Gastrocnemius medialis (tissue), 4 donors: Measurements from ENCODE around the gene DFFA. TPM values are rescaled to one million over a fixed set of nuclear protein-coding genes. Genes with fewer than 3 reads are reported as not detected.
"Not testable (repeated sequence)": the region's sequence is repeated elsewhere in the genome, so short reads cannot be mapped to it uniquely, and the experiment has no call there.

Source experiments
- ATAC-seq, 2 donors: fragments of 150-250 bp; one replicate each; pipeline ENCODE4 v1.9.1; 2016
- DNase-seq, 2 donors: peaks; one replicate each; pipeline ENCODE4 v3.0.0-alpha.2; 2019
- H3K27ac ChIP-seq, 4 donors: fragments of 200-600 bp; sonication (generic); 1 replicate in 1 of 4; 2 replicates in 3 of 4; pipeline ENCODE4 v1.5.1; 2016 to 2018; ENCODE audit warnings: mild to moderate bottlenecking in 2 of 4, moderate library complexity in 1 of 4
- H3K27me3 ChIP-seq, 3 donors: fragments of 200-600 bp; sonication (generic) in 2 of 3; 1 replicate in 1 of 3; 2 replicates in 2 of 3; pipeline versions ENCODE4 v1.5.1 to v1.6.0; 2016 to 2019; ENCODE audit warnings: mild to moderate bottlenecking in 1 of 3, moderate library complexity in 1 of 3
- H3K36me3 ChIP-seq, 2 donors: fragments of 200-600 bp; sonication (generic) in 1 of 2; one replicate each; pipeline ENCODE4 v1.5.1; 2017 to 2018
- H3K4me1 ChIP-seq, 2 donors: fragments of 200-600 bp; sonication (generic) in 1 of 2; one replicate each; pipeline ENCODE4 v1.5.1; 2016 to 2017; ENCODE audit warnings: mild to moderate bottlenecking in 2 of 2
- H3K4me3 ChIP-seq, 4 donors: fragments of 200-600 bp; sonication (generic) in 3 of 4; 1 replicate in 1 of 4; 2 replicates in 3 of 4; pipeline ENCODE4 v1.5.1; 2016 to 2019; ENCODE audit warnings: mild to moderate bottlenecking in 2 of 4
- H3K9me3 ChIP-seq, 3 donors: fragments of 200-600 bp; sonication (generic) in 2 of 3; 1 replicate in 1 of 3; 2 replicates in 2 of 3; pipeline ENCODE4 v1.5.1; 2016 to 2019
- POLR2A ChIP-seq, 2 donors: fragments of 450-650 bp; IDR thresholded peaks; one replicate each; pipeline ENCODE4 v1.6.1; 2017; ENCODE audit warnings: antibody characterized with exemption in 2 of 2, mild to moderate bottlenecking in 2 of 2, moderate library complexity in 2 of 2
- in situ Hi-C, 4 donors: fragments of 200-750 bp; cut with MboI; loops; one replicate each; pipeline versions ENCODE4 v1.15.0 to v1.8.0; 2017; ENCODE audit warnings: low sequenced_read_pairs in 4 of 4
- intact Hi-C: fragments of 100-400 bp; cut with DNase I; formaldehyde crosslinking; loops from one replicate; pipeline ENCODE4 v1.15.1; 2023; ENCODE audit warnings: low total_unique reads
- total RNA-seq, 4 donors: library from RNA; depleted of rRNA; stranded (reverse); fragments of >200 nt; gene quantifications; one replicate each; pipeline versions ENCODE4 v1.1.0 to v1.2.3, GENCODE V29; 2016
- TF ChIP-seq, protein P1 (sequence below), 5 experiments: fragments of 450-650 bp in 3 of 5; fragments of 200-600 bp in 2 of 5; sonication (generic) in 2 of 5; IDR thresholded peaks in 4 of 5; conservative IDR thresholded peaks in 1 of 5; 1 replicate in 4 of 5; 2 replicates in 1 of 5; pipeline ENCODE4 v1.5.1; 2016 to 2019; ENCODE audit warnings: antibody characterized with exemption in 5 of 5, mild to moderate bottlenecking in 3 of 5, moderate library complexity in 3 of 5

DFFA gene
- total RNA-seq, 4 donors from 2014 or later: 13.8 to 15.6 (median 14.5) TPM

DNA sequence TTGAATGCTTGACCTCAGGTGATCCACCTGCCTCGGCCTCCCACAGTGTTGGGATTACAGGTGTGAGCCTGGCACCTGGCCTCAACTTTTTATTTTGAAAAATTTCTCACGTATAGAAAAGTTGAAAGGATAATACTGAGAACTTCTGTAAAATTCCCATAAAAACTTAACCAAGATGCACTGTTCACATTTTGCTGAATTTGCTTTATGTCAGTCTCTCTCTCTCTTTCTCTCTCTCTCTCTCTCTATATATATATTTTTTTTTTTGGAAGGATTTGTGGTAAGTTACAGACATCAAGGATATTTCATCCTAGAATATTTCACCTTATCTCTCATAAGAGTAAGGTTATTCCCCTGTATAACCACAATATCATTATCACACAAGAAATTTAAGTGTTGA is 8.3 kb upstream of the DFFA start:
- DNase-seq: no peak
- intact Hi-C loops: no loop called here
- in situ Hi-C loops: no loop called here
- no peak overlapping the region for H3K27ac ChIP-seq
- no peaks in the 10 kb centered on the region for H3K9me3 ChIP-seq
- H3K4me3 ChIP-seq: no peak overlapping the region
- H3K4me1 ChIP-seq: peaks cover 11 to 13% of the 10 kb centered on the region in 2 donors
- no peaks in the 10 kb centered on the region for H3K27me3 ChIP-seq
- no peaks in the 10 kb centered on the region for H3K36me3 ChIP-seq
- no peak for ATAC-seq
- TF ChIP-seq POLR2A (IDR thresholded peaks at IDR 0.05): no peak
- TF ChIP-seq, protein P1, sequence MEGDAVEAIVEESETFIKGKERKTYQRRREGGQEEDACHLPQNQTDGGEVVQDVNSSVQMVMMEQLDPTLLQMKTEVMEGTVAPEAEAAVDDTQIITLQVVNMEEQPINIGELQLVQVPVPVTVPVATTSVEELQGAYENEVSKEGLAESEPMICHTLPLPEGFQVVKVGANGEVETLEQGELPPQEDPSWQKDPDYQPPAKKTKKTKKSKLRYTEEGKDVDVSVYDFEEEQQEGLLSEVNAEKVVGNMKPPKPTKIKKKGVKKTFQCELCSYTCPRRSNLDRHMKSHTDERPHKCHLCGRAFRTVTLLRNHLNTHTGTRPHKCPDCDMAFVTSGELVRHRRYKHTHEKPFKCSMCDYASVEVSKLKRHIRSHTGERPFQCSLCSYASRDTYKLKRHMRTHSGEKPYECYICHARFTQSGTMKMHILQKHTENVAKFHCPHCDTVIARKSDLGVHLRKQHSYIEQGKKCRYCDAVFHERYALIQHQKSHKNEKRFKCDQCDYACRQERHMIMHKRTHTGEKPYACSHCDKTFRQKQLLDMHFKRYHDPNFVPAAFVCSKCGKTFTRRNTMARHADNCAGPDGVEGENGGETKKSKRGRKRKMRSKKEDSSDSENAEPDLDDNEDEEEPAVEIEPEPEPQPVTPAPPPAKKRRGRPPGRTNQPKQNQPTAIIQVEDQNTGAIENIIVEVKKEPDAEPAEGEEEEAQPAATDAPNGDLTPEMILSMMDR (IDR thresholded peaks at IDR 0.05 in 4 of 5, conservative IDR thresholded peaks at IDR 0.05 in 1 of 5): no peak

DNA sequence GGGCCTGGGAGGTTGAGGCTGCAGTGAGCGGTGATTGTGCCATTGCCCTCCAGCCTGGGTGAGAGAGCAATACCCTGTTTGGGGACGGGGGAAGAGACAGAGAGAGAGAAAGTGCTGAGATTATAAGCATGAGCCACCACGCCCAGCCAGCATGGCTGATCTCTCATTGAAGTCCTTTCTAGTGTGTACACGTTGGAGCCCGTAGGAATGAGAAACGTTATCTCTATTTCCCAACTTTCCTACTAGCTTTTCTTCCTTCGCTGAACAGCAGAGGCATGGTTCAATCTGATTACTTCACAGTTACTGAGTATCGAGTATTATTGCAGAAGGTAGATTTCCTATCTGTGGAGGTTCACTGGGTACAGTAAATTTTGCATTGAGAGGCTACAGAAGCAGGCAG is 7.0 kb upstream of the DFFA start:
- ATAC-seq (no peak), DNase-seq (no peak)
- H3K36me3 ChIP-seq: no peaks in the 10 kb centered on the region
- no peak overlapping the region for H3K4me3 ChIP-seq
- H3K27ac ChIP-seq: no peak overlapping the region
- no peak for TF ChIP-seq POLR2A (IDR thresholded peaks at IDR 0.05)
- TF ChIP-seq, protein P1 (IDR thresholded peaks at IDR 0.05 in 4 of 5, conservative IDR thresholded peaks at IDR 0.05 in 1 of 5): no peak
- H3K27me3 ChIP-seq: no peaks in the 10 kb centered on the region
- intact Hi-C loops (no loop called here), in situ Hi-C loops (no loop called here)
- H3K4me1 ChIP-seq: peaks cover 16 to 18% of the 10 kb centered on the region in 2 donors
- H3K9me3 ChIP-seq: no peaks in the 10 kb centered on the region

DNA sequence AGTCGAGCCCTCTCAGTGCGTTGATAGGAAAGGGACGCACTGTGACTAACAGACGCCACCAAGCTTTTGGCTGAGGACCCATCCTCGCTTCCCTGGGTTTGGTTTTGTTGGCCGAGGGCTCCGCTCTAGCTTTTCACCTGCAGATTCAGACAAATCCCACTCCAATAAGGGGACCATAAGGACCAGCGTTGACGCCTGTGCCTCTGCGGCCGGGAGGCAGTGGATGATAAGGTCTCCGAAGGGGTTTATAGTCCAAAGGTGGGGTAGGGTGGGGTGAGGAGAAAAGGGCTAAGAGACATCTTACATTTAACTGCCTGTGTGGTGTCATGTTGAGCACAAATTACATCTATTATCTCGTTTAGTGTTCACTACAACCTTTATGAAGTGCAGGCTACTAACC is 3.2 kb upstream of the DFFA start:
- ATAC-seq: peak in 1 of 2 donors; percentile 2
- H3K27me3 ChIP-seq: no peaks in the 10 kb centered on the region
- intact Hi-C loops: loop anchor here (2.0 kb wide), 1 partner anchor 77 kb away; the partner anchor contains the start of gene PGD
- H3K4me3 ChIP-seq: peak overlapping the region; percentile 77 to 100 (median 84)
- in situ Hi-C loops: no loop called here
- no peak for TF ChIP-seq POLR2A (IDR thresholded peaks at IDR 0.05)
- TF ChIP-seq, protein P1 (IDR thresholded peaks at IDR 0.05 in 4 of 5, conservative IDR thresholded peaks at IDR 0.05 in 1 of 5): no peak
- H3K27ac ChIP-seq: peak overlapping the region; percentile 85 to 96 (median 92)
- H3K9me3 ChIP-seq: no peaks in the 10 kb centered on the region
- no peaks in the 10 kb centered on the region for H3K36me3 ChIP-seq
- DNase-seq: no peak
- peaks cover 30 to 31% of the 10 kb centered on the region in 2 donors for H3K4me1 ChIP-seq

DNA sequence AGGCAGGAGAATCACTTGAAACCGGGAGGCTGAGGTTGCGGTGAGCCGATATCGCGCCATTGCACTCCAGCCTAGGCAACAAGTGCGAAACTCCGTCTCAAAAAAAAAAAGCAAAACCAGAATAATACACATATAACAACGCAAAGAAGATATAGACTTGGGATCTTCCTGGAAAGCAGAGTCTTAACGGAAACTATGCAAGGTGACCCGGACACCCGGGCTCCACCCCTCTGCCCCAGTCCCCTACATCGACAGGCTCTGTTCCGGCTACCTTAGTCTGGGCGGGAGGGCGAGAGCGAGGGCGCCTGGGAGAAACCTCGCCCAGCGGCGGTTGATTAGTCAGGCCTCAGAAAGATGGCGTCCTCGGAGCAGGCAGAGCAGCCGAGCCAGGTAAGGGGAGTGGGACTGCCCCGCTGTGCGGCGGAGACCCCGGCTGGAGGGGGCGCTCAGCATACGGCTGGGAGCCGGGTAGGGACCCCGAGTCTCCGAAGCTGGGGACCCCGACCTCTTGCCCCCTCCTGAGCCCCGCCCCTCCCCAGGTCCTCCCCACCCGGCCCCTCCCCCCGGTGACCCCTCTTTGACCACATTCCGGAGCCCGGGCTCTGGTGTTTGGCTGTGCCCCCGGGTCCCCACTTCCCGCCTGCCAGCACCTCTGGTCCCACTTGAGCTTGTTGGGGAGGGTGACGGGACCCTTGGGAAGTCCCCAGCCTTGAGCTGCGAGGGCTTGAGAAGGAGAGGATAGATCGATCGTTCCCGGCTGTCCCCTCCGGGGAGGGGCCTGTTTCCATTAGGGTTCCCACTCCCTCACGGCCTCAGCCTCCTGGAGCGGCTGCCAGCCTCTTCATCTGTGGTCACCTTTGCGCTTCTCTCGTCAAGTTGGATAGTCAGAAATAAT is 2.5 kb upstream of the DFFA start, which contains the start of gene PEX14:
PEX14 (plus strand) TSS at position 338 of the 895 bp plus-strand sequence; CDS start at position 355, 17 bp downstream.
- H3K27me3 ChIP-seq: no peaks in the 10 kb centered on the region
- H3K36me3 ChIP-seq: no peaks in the 10 kb centered on the region
- in situ Hi-C loops (no loop called here), intact Hi-C loops (loop anchor here (2.0 kb wide), 1 partner anchor 76 kb away; the partner anchor contains the start of gene PGD)
- no peaks in the 10 kb centered on the region for H3K9me3 ChIP-seq
- peak; percentile 28 to 43 for TF ChIP-seq POLR2A (IDR thresholded peaks at IDR 0.05)
- TF ChIP-seq, protein P1 (IDR thresholded peaks at IDR 0.05 in 4 of 5, conservative IDR thresholded peaks at IDR 0.05 in 1 of 5): no peak
- peak within 1 kb of the TSS; percentile 77 to 100 (median 84) for H3K4me3 ChIP-seq
- peaks cover 30 to 31% of the 10 kb centered on the region in 2 donors for H3K4me1 ChIP-seq
- H3K27ac ChIP-seq: peak within 1 kb of the TSS; percentile 85 to 96 (median 92)
- DNase-seq: peak; percentile 72 to 83
- peak; percentile 79 to 83 for ATAC-seq

DNA sequence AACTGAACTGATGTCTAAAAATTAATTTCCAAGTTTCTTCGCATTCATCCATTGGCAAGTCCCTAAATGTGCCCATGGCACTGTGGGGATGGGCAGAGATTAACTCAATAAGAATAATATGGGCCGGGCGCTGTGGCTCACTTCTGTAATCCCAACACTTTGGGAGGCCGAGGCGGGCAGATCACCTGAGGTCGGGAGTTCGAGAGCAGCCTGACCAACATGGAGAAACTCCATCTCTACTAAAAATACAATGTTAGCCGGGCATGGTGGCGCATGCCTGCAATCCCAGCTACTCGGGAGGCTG is 1.9 kb upstream of the DFFA start:
- H3K27me3 ChIP-seq, ATAC-seq, H3K36me3 ChIP-seq, DNase-seq, H3K9me3 ChIP-seq, in situ Hi-C loops: not testable (repeated sequence)
- H3K4me1 ChIP-seq: peaks cover 30 to 31% of the 10 kb centered on the region in 2 donors
- peak overlapping the region; percentile 77 to 100 (median 84) for H3K4me3 ChIP-seq
- intact Hi-C loops: loop anchor here (2.0 kb wide), 1 partner anchor 75 kb away; the partner anchor contains the start of gene PGD
- H3K27ac ChIP-seq: peak overlapping the region; percentile 85 to 96 (median 92)
